ENCODE measurements around the gene HERC2.
"Not testable (repeated sequence)": the region's sequence is repeated elsewhere in the genome, so short reads cannot be mapped to it uniquely, and the experiment has no call there.

HERC2 gene

GRCh38 chr15:28130651-28131050 is 191.3 kb downstream of the HERC2 start:
- no peak for DNase-seq (ENCODE audit: low spot score)

- DNase-seq (ENCODE audit: low spot score): no peak
Measured at GRCh38 chr15:28129231-28129848, 192.6 kb downstream of the HERC2 start.

- no peak for DNase-seq (ENCODE audit: low spot score)
Measured at GRCh38 chr15:28128031-28128430, 193.9 kb downstream of the HERC2 start.

- DNase-seq (ENCODE audit: low spot score): no peak
Measured at GRCh38 chr15:28127036-28127435, 194.9 kb downstream of the HERC2 start.

- peak; percentile 55 for DNase-seq (ENCODE audit: low spot score)
Measured at GRCh38 chr15:28125673-28126651, 196.0 kb downstream of the HERC2 start.

GRCh38 chr15:28124841-28125240 is 197.1 kb downstream of the HERC2 start:
- DNase-seq (ENCODE audit: low spot score): no peak

- DNase-seq (ENCODE audit: low spot score): peak; percentile 82
Measured at GRCh38 chr15:28123408-28124023, 198.5 kb downstream of the HERC2 start.

- no peak for DNase-seq (ENCODE audit: low spot score)
Measured at GRCh38 chr15:28122038-28122949, 199.7 kb downstream of the HERC2 start.

- DNase-seq (ENCODE audit: low spot score): not testable (repeated sequence)
Measured at GRCh38 chr15:28121577-28121976, 200.4 kb downstream of the HERC2 start.

GRCh38 chr15:28120359-28120640 is 201.7 kb downstream of the HERC2 start:
- DNase-seq (ENCODE audit: low spot score): no peak

- DNase-seq (ENCODE audit: low spot score): no peak
Measured at GRCh38 chr15:28118531-28118930, 203.4 kb downstream of the HERC2 start.

- no peak for DNase-seq (ENCODE audit: low spot score)
Measured at GRCh38 chr15:28118083-28118482, 203.9 kb downstream of the HERC2 start.

- DNase-seq (ENCODE audit: low spot score): no peak
Measured at GRCh38 chr15:28117432-28117990, 204.5 kb downstream of the HERC2 start.

- no peak for DNase-seq (ENCODE audit: low spot score)
Measured at GRCh38 chr15:28116521-28117431, 205.2 kb downstream of the HERC2 start.

- DNase-seq (ENCODE audit: low spot score): no peak
Measured at GRCh38 chr15:28115871-28116270, 206.1 kb downstream of the HERC2 start.

GRCh38 chr15:28114721-28115622 is 207.0 kb downstream of the HERC2 start:
- DNase-seq (ENCODE audit: low spot score): no peak

GRCh38 chr15:28114114-28114455 is 207.9 kb downstream of the HERC2 start:
- no peak for DNase-seq (ENCODE audit: low spot score)

GRCh38 chr15:28113394-28114113 is 208.4 kb downstream of the HERC2 start:
- no peak for DNase-seq (ENCODE audit: low spot score)

GRCh38 chr15:28112962-28113361 is 209.0 kb downstream of the HERC2 start:
- no peak for DNase-seq (ENCODE audit: low spot score)

Data from HuH-7 (cell line).